ENCODE results near the gene FERMT3.

GRCh38 chr11:64240435-64241240 lies 34.1 kb downstream of the FERMT3 start, which contains the start of gene FKBP2:
- TF ChIP-seq CTCF (IDR thresholded peaks at IDR 0.05), result peak in 2 of 6 experiments; percentile 8 to 45
- peak in 3 of 4 donors; percentile 69 to 92 (median 72) for TF ChIP-seq POLR2A (IDR thresholded peaks at IDR 0.05)
